HepG2 (cell line): Measurements from ENCODE around the gene SVBP.

ENCODE experiments used
- ATF1 ChIP-seq: IDR thresholded peaks from 2 replicates; pipeline ENCODE4 v1.6.1; 2016; ENCODE audit warnings: mild to moderate bottlenecking, control low read depth
- CTCF ChIP-seq: sonication (generic); formaldehyde crosslinking; IDR thresholded peaks from 2 replicates; pipeline ENCODE4 v1.5.0; 2020; ENCODE audit warnings: mild to moderate bottlenecking, missing genetic modification reagents, moderate library complexity
- HNRNPLL ChIP-seq: fragments of 200-400 bp; formaldehyde crosslinking; IDR thresholded peaks from 2 replicates; pipeline ENCODE4 v1.6.1; 2017; ENCODE audit warnings: mild to moderate bottlenecking, low read depth, low read length; ENCODE audit not compliant: poor library complexity, severe bottlenecking
- RELA ChIP-seq: sonication (generic); formaldehyde crosslinking; IDR thresholded peaks from 2 replicates; pipeline ENCODE4 v1.4.0; 2020; ENCODE audit warnings: missing genetic modification reagents
- SIN3A ChIP-seq: IDR thresholded peaks from 2 replicates; pipeline ENCODE4 v1.6.1; 2011; ENCODE audit warnings: low read depth, mild to moderate bottlenecking, control low read depth, low read length, borderline replicate concordance
- SP4 ChIP-seq: sonication (generic); formaldehyde crosslinking; IDR thresholded peaks from 2 replicates; pipeline ENCODE4 v1.8.1; 2023; ENCODE audit warnings: mild to moderate bottlenecking, missing genetic modification reagents
- ZBTB1 ChIP-seq: sonication (generic); formaldehyde crosslinking; IDR thresholded peaks from 2 replicates; pipeline ENCODE4 v1.4.0; 2020; ENCODE audit warnings: missing genetic modification reagents, borderline replicate concordance
- ZFAT ChIP-seq: sonication (generic); formaldehyde crosslinking; conservative IDR thresholded peaks from 2 replicates; pipeline ENCODE4 v1.8.1; 2023; ENCODE audit warnings: missing genetic modification reagents, inconsistent platforms
- ZNF850 ChIP-seq: sonication (generic); formaldehyde crosslinking; conservative IDR thresholded peaks from 2 replicates; pipeline ENCODE4 v1.9.0; 2021; ENCODE audit warnings: mild to moderate bottlenecking, missing genetic modification reagents
- ZSCAN21 ChIP-seq: sonication (generic); formaldehyde crosslinking; IDR thresholded peaks from 2 replicates; pipeline ENCODE4 v1.8.0; 2022; ENCODE audit warnings: mild to moderate bottlenecking, missing genetic modification reagents, moderate library complexity, borderline replicate concordance
- TF ChIP-seq, protein P1 (sequence below): sonication (generic); formaldehyde crosslinking; IDR thresholded peaks from 2 replicates; pipeline ENCODE4 v1.4.0; 2020; ENCODE audit warnings: missing genetic modification reagents

DNA sequence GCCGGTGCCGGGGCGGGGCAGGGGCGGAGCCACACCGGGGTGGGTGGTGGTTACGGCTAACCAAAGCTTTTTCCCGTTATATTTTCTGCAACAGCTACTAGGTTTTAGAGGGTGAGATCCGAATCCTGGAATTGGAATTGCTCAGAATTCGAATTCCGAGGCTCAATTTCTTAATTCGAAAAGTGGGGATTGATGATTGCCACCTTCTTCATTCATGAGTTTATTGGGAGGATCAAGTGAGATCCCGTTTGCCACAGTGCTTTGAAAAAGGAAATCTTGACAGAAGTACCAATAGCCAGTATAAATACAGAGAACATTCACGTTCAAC, 207 bp upstream of the SVBP start:
- TF ChIP-seq SP4 (CRISPR knock-in tag) (no peak), ATF1 (CRISPR knock-in tag) (no peak), HNRNPLL (no peak), ZBTB1 (CRISPR knock-in tag) (no peak), SIN3A (no peak), ZNF850 (CRISPR knock-in tag) (no peak), ZSCAN21 (no peak), RELA (CRISPR knock-in tag) (no peak), ZFAT (no peak), CTCF (CRISPR knock-in tag) (no peak)
- TF ChIP-seq, protein P1, sequence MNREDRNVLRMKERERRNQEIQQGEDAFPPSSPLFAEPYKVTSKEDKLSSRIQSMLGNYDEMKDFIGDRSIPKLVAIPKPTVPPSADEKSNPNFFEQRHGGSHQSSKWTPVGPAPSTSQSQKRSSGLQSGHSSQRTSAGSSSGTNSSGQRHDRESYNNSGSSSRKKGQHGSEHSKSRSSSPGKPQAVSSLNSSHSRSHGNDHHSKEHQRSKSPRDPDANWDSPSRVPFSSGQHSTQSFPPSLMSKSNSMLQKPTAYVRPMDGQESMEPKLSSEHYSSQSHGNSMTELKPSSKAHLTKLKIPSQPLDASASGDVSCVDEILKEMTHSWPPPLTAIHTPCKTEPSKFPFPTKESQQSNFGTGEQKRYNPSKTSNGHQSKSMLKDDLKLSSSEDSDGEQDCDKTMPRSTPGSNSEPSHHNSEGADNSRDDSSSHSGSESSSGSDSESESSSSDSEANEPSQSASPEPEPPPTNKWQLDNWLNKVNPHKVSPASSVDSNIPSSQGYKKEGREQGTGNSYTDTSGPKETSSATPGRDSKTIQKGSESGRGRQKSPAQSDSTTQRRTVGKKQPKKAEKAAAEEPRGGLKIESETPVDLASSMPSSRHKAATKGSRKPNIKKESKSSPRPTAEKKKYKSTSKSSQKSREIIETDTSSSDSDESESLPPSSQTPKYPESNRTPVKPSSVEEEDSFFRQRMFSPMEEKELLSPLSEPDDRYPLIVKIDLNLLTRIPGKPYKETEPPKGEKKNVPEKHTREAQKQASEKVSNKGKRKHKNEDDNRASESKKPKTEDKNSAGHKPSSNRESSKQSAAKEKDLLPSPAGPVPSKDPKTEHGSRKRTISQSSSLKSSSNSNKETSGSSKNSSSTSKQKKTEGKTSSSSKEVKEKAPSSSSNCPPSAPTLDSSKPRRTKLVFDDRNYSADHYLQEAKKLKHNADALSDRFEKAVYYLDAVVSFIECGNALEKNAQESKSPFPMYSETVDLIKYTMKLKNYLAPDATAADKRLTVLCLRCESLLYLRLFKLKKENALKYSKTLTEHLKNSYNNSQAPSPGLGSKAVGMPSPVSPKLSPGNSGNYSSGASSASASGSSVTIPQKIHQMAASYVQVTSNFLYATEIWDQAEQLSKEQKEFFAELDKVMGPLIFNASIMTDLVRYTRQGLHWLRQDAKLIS (CRISPR knock-in tag), result no peak
